GM12865 (cell line): ENCODE results near the gene DNAH17.
"Not testable (repeated sequence)": the region's sequence is repeated elsewhere in the genome, so short reads cannot be mapped to it uniquely, and the experiment has no call there.

Experiments
- DNase-seq: peaks from one replicate; pipeline ENCODE4 v3.0.0; 2010; ENCODE audit warnings: low read depth
- H3K4me3 ChIP-seq: 2 replicates; pipeline ENCODE4 v1.5.1; 2011; ENCODE audit warnings: mild to moderate bottlenecking, low read depth, low read length, control low read depth
- CTCF ChIP-seq: IDR thresholded peaks from 2 replicates; pipeline ENCODE4 v1.5.1; 2011; ENCODE audit warnings: low read length, control low read depth, low read depth, inconsistent platforms; ENCODE audit not compliant: insufficient read depth; ENCODE audit errors: missing control alignments

The DNAH17 gene

GRCh38 chr17:78514521-78514920, 62.7 kb downstream of the DNAH17 start:
- DNase-seq: no peak
- no peak overlapping the region for H3K4me3 ChIP-seq
- no peak for TF ChIP-seq CTCF

- no peak for TF ChIP-seq CTCF
- no peak for DNase-seq
- no peak overlapping the region for H3K4me3 ChIP-seq
These were observed 64.2 kb downstream of the DNAH17 start for GRCh38 chr17:78512976-78513375.

GRCh38 chr17:78510141-78511075, 66.8 kb downstream of the DNAH17 start:
- DNase-seq: no peak
- no peak for TF ChIP-seq CTCF
- no peak overlapping the region for H3K4me3 ChIP-seq

GRCh38 chr17:78507526-78507925, 69.7 kb downstream of the DNAH17 start:
- no peak overlapping the region for H3K4me3 ChIP-seq
- no peak for TF ChIP-seq CTCF
- no peak for DNase-seq

- no peak for DNase-seq
- TF ChIP-seq CTCF: no peak
- no peak overlapping the region for H3K4me3 ChIP-seq
These were observed 70.5 kb downstream of the DNAH17 start for GRCh38 chr17:78506454-78507309.

- DNase-seq: no peak
- no peak for TF ChIP-seq CTCF
- H3K4me3 ChIP-seq: no peak overlapping the region
These were observed 72.9 kb downstream of the DNAH17 start for GRCh38 chr17:78504156-78504925.

GRCh38 chr17:78503388-78503787, 73.8 kb downstream of the DNAH17 start:
- not testable (repeated sequence) for H3K4me3 ChIP-seq, DNase-seq
